Thoracic aorta (tissue), 2 donors: ENCODE data around the gene HOXB4. TPM values are rescaled to one million over a fixed set of nuclear protein-coding genes. Genes with fewer than 3 reads are reported as not detected.
"Not testable (repeated sequence)": the region's sequence is repeated elsewhere in the genome, so short reads cannot be mapped to it uniquely, and the experiment has no call there.

Source experiments
- ATAC-seq: fragments of 150-250 bp; one replicate; pipeline ENCODE4 v1.8.0; 2017; ENCODE audit warnings: low read depth; ENCODE audit not compliant: insufficient number of reproducible peaks, low FRiP score
- DNase-seq: peaks from one replicate; pipeline ENCODE4 v3.0.0-alpha.2; 2020; ENCODE audit warnings: low spot score
- H3K27ac ChIP-seq, 2 donors: fragments of 200-600 bp; sonication (generic); 1 replicate in 1 of 2; 2 replicates in 1 of 2; pipeline ENCODE4 v1.5.1; 2016; ENCODE audit warnings: mild to moderate bottlenecking in 2 of 2, moderate library complexity in 2 of 2
- H3K27me3 ChIP-seq: fragments of 200-600 bp; sonication (generic); replicated peaks from 2 replicates; pipeline ENCODE4 v1.6.0; 2016; ENCODE audit warnings: mild to moderate bottlenecking; ENCODE audit not compliant: insufficient read depth
- H3K36me3 ChIP-seq: fragments of 200-600 bp; sonication (generic); one replicate; pipeline ENCODE4 v1.5.1; 2016
- H3K4me1 ChIP-seq, 2 donors: fragments of 200-600 bp; sonication (generic); 1 replicate in 1 of 2; 2 replicates in 1 of 2; pipeline versions ENCODE4 v1.5.1 to v1.6.0; 2016; ENCODE audit warnings: low read depth in 2 of 2, mild to moderate bottlenecking in 1 of 2; ENCODE audit not compliant: control insufficient read depth in 1 of 2
- H3K4me3 ChIP-seq: fragments of 200-600 bp; sonication (generic); 2 replicates; pipeline ENCODE4 v1.5.1; 2016; ENCODE audit warnings: mild to moderate bottlenecking
- H3K9me3 ChIP-seq: fragments of 200-600 bp; sonication (generic); 2 replicates; pipeline ENCODE4 v1.5.1; 2016
- total RNA-seq, 2 donors: library from RNA; depleted of rRNA; stranded (reverse); fragments of >200 nt; gene quantifications; one replicate each; pipeline versions ENCODE4 v1.1.0 to v1.2.3, GENCODE V29; 2016
- TF ChIP-seq, protein P1 (sequence below): fragments of 200-600 bp; sonication (generic); IDR thresholded peaks from one replicate; pipeline ENCODE4 v1.5.1; 2019; ENCODE audit warnings: antibody characterized with exemption

Gene HOXB4
- total RNA-seq, 2 donors from 2014 or later: 6.2 to 11.5 TPM

DNA sequence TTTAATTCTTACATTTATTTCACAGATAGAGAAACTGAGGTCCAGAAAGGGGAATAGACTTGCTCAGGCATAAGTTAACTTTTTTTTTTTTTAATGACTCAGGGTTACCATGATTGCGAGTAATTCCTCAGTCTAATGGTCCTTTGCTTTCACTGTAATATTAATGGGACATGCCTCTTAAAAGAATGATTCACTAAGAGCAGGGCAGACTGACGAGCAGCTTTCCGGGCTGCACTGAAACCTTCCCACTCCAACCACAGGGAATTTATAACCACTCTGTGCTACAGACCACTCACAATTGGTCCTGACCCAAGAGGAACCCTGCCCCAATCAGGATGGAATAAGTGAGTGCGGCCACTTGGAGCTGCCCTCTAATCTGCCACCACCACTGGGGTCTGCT, 39.0 kb downstream of the HOXB4 start:
- DNase-seq (no peak), ATAC-seq (no peak)
- Histone ChIP-seq H3K4me1 (peaks cover 0 to 8% of the 10 kb centered on the region in 2 donors), H3K9me3 (no peaks in the 10 kb centered on the region), H3K4me3 (no peak overlapping the region), H3K27ac (no peak overlapping the region), H3K27me3 (no peaks in the 10 kb centered on the region), H3K36me3 (no peaks in the 10 kb centered on the region)
- TF ChIP-seq, protein P1, sequence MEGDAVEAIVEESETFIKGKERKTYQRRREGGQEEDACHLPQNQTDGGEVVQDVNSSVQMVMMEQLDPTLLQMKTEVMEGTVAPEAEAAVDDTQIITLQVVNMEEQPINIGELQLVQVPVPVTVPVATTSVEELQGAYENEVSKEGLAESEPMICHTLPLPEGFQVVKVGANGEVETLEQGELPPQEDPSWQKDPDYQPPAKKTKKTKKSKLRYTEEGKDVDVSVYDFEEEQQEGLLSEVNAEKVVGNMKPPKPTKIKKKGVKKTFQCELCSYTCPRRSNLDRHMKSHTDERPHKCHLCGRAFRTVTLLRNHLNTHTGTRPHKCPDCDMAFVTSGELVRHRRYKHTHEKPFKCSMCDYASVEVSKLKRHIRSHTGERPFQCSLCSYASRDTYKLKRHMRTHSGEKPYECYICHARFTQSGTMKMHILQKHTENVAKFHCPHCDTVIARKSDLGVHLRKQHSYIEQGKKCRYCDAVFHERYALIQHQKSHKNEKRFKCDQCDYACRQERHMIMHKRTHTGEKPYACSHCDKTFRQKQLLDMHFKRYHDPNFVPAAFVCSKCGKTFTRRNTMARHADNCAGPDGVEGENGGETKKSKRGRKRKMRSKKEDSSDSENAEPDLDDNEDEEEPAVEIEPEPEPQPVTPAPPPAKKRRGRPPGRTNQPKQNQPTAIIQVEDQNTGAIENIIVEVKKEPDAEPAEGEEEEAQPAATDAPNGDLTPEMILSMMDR: no peak

DNA sequence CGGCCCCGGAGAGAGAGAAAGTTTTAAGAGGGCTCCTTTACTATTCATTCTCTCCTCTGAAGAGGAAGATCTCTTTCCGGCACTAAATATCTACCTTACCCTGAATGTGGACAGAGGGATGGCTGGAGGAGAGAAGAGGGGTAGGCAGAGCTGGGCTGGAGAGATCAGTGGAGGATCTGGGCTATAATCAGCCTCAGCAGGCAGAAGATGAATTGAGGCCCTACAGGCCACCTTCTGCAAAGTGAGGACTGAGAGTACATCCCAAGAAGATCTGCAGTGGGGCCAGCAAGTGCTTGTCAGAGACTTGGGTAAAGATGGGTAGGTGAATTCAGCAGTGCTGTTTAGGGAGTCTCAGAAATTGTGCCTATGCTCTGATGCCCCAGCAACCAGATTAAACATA, 40.8 kb downstream of the HOXB4 start:
- TF ChIP-seq, protein P1: no peak
- DNase-seq (no peak), ATAC-seq (no peak)
- Histone ChIP-seq H3K36me3 (no peaks in the 10 kb centered on the region), H3K27me3 (no peaks in the 10 kb centered on the region), H3K27ac (no peak overlapping the region), H3K4me1 (peaks cover 0 to 8% of the 10 kb centered on the region in 2 donors), H3K4me3 (no peak overlapping the region), H3K9me3 (no peaks in the 10 kb centered on the region)

DNA sequence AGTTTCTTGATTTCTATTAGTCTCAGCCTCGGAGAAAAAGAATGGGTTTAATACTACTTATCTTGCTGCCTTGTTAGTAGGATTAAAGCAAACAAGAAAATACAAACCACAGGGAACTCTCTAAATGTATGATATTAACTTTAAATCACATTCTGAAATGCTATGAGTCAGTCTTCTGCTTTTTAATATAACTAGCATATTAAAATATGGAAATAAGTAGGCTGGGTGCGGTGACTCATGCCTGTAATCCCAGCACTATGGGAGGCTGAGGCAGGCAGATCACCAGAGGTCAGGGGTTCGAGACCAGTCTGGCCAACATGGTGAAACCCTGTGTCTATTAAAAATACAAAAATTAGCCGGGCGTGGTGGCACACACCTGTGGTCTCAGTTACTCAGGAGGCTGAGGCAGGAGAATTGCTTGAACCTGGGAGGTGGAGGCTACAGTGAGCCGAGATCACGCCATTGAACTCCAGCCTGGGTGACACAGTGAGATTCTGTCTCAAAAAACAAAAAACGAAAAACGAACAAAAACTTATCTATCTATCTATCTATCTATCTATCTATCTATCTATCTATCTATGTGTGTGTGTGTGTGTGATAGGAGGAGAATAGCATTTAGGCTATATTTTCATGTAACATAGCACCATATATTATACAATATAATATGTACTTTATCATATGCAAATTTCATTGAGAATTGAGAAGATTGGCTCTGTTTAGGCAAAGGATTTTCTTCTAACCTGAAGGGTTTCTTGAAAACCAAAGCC, 42.2 kb downstream of the HOXB4 start:
- DNase-seq, H3K27me3 ChIP-seq, H3K4me1 ChIP-seq, H3K4me3 ChIP-seq, H3K9me3 ChIP-seq, H3K27ac ChIP-seq, H3K36me3 ChIP-seq, ATAC-seq: not testable (repeated sequence)

DNA sequence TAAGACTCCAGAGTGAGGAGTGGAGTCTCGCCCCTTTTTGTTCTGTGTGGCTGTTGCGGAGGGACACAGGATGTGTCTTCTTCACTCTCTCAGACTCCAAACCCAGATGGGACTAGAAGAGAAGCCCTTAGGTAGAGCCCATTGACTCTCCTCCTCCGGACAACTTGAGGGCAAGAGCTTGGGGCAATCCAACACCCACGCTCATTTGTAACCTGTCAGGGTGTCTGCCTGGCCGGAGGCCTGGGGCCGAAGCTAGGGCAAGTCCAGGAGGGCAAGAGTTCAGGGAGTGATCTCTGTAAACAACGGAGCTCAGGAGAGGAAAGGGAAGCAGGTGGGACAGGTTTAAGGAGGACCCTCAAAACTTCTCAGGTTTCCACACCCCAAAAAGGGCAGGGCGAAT, 45.9 kb downstream of the HOXB4 start:
- H3K36me3 ChIP-seq: no peaks in the 10 kb centered on the region
- H3K27ac ChIP-seq: no peak overlapping the region
- TF ChIP-seq, protein P1: no peak
- H3K4me1 ChIP-seq: no peaks in the 10 kb centered on the region
- no peaks in the 10 kb centered on the region for H3K9me3 ChIP-seq
- no peaks in the 10 kb centered on the region for H3K27me3 ChIP-seq
- ATAC-seq (no peak), DNase-seq (no peak)
- no peak overlapping the region for H3K4me3 ChIP-seq

DNA sequence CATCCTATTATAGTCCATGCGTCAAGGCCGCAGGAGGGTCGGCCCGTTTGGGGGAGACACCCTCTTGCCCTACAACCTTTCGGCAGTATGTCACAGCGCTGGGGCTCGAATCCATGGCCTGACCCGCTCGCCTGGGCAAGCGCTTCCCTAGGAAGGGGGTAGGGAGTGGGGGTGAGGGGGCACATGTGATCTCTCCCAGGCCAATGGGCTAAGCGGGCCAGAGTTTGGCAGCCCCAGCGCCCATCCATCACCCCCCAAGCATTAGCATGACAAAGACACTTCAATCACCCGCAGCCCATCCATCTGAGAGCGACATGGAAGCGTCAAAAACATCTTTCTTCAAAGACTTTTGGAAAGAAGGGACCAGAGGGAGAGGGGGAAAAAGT, 47.3 kb downstream of the HOXB4 start, which contains the start of gene HOXB1:
Gene HOXB1 (minus strand): TSS at position 125 of the 386 bp plus-strand sequence. CDS start 107 bp downstream, at position 18.
- H3K4me1 ChIP-seq: no peaks in the 10 kb centered on the region
- H3K4me3 ChIP-seq: no peak within 1 kb of the TSS
- ATAC-seq: no peak
- H3K36me3 ChIP-seq: no peaks in the 10 kb centered on the region
- no peaks in the 10 kb centered on the region for H3K9me3 ChIP-seq
- TF ChIP-seq, protein P1: no peak
- H3K27me3 ChIP-seq: no peaks in the 10 kb centered on the region
- no peak within 1 kb of the TSS for H3K27ac ChIP-seq
- no peak for DNase-seq
